Left cardiac atrium (tissue), 4 donors: ENCODE results near the gene DPP6. TPM values are rescaled to one million over a fixed set of nuclear protein-coding genes. Genes with fewer than 3 reads are reported as not detected.

Source experiments
- ATAC-seq, 2 donors: fragments of 200-7000 bp; cut with Tn5 transposase; one replicate each; pipeline ENCODE4 v1.9.1; 2020; ENCODE audit warnings: mild to moderate bottlenecking in 2 of 2, moderate library complexity in 2 of 2
- DNase-seq: peaks from one replicate; pipeline ENCODE4 v3.0.0-alpha.2; 2020
- intact Hi-C, 2 donors: fragments of 100-400 bp; cut with DNase I; formaldehyde crosslinking; loops; one replicate each; pipeline versions ENCODE4 v1.14.1 to v1.15.1; 2022 to 2023
- total RNA-seq, 2 donors: library from RNA; stranded (reverse); fragmentation: NEBNext Ultra II Directional; extraction: Animal tissue kit (Norgen Biotek cat#: 25700); gene quantifications; one replicate each; pipeline ENCODE4 v1.2.1, GENCODE V29; 2021
- donor health status: DM: no; HTN: yes; CAD: no.
- donor health status: DM: no; HTN: yes; CAD: no; lungs with severe emphysema.
- donor health status: DM: yes; HTN: yes; CAD: no.
- donor health status: Dilated cardiomyopathy.

DPP6 gene
- total RNA-seq, 2 donors from 2014 or later, result 0.42 to 0.56 TPM

GRCh38 chr7:154690411-154690810, 638.2 kb downstream of the DPP6 start:
- intact Hi-C loops, result no loop called here
- ATAC-seq, result no peak

GRCh38 chr7:154693661-154694060, 641.5 kb downstream of the DPP6 start:
- no peak for DNase-seq
- intact Hi-C loops, result no loop called here
- ATAC-seq, result no peak

More at GRCh38 chr7:154690411-154690810, 638.2 kb downstream of the DPP6 start:
- no peak for DNase-seq

- ATAC-seq (no peak), DNase-seq (no peak)
- intact Hi-C loops, result no loop called here
Observed at GRCh38 chr7:154695836-154696235, 643.6 kb downstream of the DPP6 start.

- intact Hi-C loops, result no loop called here
- DNase-seq (no peak), ATAC-seq (no peak)
Observed at GRCh38 chr7:154696556-154696955, 644.4 kb downstream of the DPP6 start.

GRCh38 chr7:154698726-154699291, 646.6 kb downstream of the DPP6 start:
- ATAC-seq (no peak), DNase-seq (no peak)
- intact Hi-C loops, result no loop called here

DNA sequence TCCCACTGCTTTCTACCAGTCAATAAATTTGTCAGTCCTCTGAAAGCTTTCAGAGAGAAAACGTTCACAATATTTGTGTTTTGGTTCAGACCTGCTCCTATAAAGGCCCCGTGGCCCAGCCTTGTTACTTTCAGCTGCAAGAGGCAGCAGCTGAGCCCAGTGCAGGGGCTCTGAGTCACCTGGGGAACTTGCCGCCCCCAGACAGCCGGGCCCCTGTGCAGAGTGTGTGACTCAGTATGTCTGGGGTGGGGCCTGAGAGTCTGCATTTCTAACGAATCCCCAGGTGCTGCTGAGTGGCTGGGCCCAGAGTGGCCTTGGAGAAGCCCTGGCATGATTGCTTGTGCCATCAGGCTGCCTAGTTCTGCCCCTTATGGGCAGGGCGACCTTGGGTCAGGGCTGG, 647.2 kb downstream of the DPP6 start:
- intact Hi-C loops, result no loop called here
- ATAC-seq, result no peak
- DNase-seq, result no peak

DNA sequence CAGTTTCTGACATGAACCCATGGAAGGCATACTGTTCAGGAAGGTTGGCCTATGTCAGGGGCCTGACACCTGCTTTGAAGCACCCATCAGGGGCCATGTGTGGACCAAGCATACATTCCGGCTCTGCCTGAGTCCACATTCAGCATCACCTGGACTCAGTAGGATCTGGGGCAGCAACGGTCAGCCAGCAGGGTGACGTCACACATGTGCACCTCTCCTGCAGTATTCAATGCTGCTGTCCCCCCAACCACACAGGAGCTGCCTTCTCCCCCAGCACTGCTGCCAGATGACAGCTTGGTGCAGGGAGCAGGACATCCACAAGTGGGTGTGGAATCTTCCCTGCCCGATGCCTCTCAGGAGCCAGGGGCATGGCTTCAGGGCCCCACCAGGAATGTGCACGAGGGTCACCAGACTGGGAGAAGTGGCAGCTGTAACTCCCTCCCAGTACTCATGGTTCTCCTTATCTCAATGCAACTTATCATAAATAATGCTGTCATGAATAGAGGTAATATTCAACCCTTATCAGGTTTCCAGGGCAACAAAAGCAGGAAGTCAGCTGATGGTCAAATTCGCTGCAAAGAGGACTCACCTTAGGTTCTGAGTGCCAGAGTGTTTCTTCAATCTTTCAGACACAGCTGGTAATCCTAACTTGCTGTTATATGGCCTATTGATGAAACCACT, 657.8 kb downstream of the DPP6 start:
- intact Hi-C loops, result no loop called here
- DNase-seq (no peak), ATAC-seq (no peak)

DNA sequence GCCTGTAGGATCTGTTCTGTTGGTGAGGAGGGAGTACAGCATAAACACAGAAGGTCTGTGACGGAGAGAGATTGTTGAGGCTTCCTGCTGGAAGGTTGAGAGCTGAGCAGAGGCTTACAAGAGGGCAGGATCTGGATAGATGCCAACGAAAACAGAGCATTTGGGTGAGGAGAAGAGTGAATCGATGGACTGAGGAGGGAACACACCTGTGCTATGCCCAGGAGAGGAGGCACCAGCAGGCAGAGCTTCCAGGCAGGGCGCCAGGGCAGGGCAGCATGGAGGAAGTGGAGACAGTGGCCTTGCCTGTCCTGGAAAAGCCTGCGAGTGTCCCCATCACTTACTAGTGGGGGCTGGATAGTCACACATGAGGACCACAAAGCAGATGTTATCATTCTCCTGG, 667.8 kb downstream of the DPP6 start:
- DNase-seq (no peak), ATAC-seq (no peak)
- intact Hi-C loops, result no loop called here

DNA sequence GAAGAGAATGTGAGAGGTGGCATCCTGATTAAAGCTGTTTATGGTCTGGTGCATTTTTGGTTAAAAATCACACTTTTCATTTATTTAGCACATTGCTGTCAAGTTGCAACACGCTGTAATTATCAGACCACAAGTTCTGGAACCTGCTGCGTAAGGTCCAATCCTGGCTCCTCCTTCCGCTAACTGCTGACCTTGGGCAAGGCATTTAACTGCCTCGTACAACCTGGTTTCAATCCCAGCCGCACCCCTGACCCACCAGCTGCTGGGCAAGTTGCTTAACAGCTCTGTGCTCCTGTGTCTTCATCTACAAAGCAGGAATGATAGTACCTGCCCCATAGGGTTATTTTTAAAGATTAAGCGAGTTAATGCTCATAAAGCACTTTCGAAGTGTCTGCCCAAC, 668.9 kb downstream of the DPP6 start:
- no peak for ATAC-seq
- intact Hi-C loops, result no loop called here
- DNase-seq, result no peak

DNA sequence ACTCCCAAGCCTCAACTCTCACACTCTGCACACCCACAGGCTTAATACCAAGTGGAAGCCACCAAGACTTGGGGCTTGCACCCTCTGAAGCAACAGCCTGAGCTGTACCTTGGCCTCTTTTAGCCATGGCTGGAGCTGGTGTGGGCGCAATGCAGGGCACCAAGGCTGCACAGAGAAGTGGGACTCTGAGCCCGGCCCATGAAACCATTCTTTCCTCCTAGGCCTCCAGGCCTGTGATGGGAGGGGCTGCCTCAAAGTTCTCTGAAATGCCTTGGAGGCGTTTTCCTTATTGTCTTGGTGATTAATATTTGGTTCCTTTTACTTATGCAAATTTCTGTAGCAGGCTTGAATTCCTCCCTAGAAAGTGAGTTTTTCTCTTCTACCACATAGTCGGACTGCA, 674.2 kb downstream of the DPP6 start:
- DNase-seq, result no peak
- no peak for ATAC-seq
- intact Hi-C loops, result no loop called here

- no peak for ATAC-seq
- intact Hi-C loops, result no loop called here
- no peak for DNase-seq
Observed at GRCh38 chr7:154729056-154729455, 676.9 kb downstream of the DPP6 start.

DNA sequence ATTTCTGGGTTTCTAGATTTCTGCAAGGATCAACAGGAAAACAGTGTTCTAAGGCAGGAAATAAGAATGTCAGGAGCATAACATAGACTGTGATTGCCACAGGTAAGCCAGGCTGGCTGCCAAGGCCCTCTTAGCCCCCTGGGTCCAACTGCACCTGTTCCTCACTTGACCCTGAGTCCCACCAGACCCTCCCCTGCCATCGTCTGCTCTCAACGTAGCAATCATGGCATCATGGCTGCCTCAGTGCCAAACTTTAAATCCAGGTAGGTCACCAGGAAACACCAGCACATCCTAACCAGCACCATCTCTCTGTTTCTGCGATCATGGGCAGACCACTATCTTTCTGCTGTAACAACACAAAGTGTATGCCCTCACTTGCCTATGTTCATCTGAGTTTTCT, 683.6 kb downstream of the DPP6 start:
- DNase-seq (no peak), ATAC-seq (no peak)
- intact Hi-C loops, result no loop called here

- intact Hi-C loops, result no loop called here
- no peak for DNase-seq
- no peak for ATAC-seq
Observed at GRCh38 chr7:154736389-154736788, 684.2 kb downstream of the DPP6 start.

- ATAC-seq, result no peak
- no peak for DNase-seq
- intact Hi-C loops, result no loop called here
Observed at GRCh38 chr7:154738216-154738615, 686.0 kb downstream of the DPP6 start.

DNA sequence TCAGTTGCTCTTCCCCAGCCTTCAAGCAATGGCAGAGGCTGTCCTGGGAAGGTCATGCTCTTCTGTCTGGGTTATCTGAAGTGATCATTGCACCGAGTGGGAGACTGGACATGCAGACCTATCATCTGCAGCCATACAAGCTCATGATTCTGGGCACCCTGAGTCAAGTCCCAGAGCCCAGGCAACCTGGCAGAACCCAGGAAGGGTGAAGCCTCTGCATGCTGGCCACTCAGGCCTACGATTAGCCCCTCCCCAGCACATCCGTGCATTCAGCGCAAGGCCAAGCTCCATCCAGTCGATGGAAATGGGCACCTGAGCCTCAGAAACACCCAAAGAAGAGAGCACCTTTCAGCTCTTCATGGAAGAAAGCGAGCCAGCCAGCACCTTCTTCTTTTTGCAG, 688.9 kb downstream of the DPP6 start:
- intact Hi-C loops, result no loop called here
- ATAC-seq (no peak), DNase-seq (no peak)

- ATAC-seq, result no peak
- intact Hi-C loops, result no loop called here
- no peak for DNase-seq
Observed at GRCh38 chr7:154743206-154743605, 691.0 kb downstream of the DPP6 start.

DNA sequence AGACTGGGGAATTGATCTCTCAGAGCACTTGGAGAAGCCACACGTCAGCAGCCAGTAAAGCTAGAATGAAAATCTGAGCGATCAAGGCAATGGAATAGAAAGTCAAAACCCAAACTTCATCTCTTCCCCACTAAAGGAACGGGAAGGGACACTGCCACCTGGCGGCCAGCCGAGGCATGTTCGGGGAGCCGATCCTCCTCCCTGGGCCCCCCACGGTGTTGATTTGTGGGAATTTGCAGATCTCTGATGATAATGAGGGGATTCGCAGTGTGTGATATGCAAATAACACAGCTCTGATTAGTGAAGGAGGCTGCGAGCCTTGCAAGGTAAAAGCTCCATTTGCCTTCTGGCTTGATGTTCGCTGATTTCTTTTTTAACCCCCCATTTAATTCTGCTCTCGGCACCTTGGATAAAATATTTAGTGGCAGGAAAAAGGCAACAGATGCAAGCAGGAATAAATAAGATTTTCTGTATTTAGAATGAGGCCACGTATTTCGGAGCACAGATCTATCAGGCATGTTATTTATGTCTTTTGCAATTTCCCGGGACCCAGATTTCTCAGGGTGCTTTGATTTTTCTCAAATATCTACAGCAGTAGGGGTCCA, 692.2 kb downstream of the DPP6 start:
- intact Hi-C loops, result no loop called here
- no peak for ATAC-seq
- no peak for DNase-seq

DNA sequence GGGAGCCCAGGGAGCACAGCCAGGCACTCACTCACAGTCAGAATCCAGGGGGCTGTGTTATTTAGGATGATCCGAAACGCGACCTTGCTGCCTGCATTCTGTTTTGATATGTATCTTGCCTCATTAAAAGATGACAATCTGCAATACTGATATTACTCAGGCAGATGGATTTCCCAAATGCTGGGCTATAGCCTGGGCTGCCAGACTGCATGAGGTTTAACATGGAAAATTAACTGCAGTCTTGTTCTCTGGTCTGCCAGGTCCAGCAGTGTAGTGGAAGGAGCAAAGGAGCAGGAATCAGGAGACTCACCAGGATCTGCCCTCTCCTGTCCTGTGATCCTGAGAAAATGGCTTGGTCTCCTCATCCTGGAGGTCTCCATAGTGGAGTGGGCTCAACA, 692.7 kb downstream of the DPP6 start:
- DNase-seq (no peak), ATAC-seq (no peak)
- intact Hi-C loops, result no loop called here

DNA sequence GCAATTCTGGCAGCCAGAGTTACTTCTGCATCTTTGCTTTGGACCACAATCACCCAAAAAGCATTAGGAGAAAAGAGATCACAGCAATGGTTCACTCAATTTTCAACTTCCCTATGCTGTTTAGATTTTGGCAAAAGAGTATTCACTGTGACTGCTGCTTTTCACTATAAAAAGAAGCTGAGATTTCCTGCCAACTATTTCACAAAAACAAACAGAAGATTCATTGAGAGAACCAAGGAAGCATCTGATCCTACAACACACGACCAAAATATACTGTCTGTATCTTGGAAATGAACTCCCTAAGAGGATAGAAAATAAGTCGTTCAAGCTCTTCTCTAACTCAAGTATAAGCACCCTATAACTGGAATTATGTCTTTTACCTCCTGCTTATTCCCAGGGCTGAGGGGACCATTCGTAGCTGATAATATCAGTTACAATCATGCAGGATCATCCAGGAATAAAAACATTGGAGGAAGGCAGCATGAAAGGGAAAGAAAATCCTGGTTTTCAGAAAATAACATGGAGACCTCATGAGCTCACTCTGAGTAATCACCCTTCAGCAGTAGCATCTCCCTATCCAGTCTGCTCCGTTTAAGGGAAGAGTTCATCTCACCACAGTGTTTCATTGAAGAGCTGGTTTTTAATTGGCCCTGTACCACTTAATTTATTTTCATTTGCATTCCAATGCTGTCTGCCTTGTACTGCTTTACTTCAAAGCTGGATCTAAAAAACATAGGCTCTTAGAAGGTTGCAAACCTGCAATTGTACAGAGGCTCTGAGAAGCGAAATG, 694.6 kb downstream of the DPP6 start:
- intact Hi-C loops, result no loop called here
- no peak for ATAC-seq
- DNase-seq, result no peak

DNA sequence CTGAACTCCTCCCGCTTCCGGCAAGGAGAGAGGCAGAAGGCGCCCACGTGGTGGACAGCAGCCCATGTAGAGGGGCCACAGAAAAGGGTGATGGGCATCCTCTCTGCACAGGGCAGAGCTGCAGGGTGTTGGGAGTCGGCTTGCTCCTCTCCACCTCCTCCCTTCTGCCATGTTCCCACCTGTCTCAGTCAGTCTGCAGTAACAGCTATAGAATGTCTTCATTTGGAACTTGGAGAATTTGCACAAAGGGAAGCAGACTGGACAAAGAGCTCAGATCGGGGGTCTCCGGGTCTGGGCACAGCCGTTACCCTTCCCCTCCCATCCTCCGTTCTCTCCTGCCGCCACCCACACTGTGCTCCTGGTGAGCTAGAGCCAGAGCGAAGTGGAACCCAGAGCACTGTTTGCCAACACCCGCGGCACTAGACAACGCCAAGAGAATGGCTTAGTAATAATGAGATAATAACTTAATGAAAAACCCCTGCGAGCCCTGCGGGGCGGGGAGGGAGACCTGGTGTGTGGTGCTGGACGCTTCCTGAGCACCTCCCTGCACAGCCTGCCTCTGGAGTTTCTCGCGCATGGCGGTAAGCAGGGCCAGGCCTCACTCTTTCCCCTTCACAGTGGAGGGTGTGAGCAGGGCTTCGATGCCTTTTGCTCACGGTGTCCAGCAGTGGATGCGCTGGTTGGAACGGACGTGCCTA, 696.0 kb downstream of the DPP6 start:
- no peak for ATAC-seq
- intact Hi-C loops, result no loop called here
- DNase-seq, result no peak
